CD4-positive, alpha-beta T cell treated with Interleukin-6 at 100 ng/mL for 8 hours (primary cell): ENCODE data around the gene GSDMA.

Source experiments
- DNase-seq: peaks from one replicate; pipeline ENCODE4 v3.0.0-alpha.2; 2020; ENCODE audit warnings: mixed read lengths, low spot score

The GSDMA gene

GRCh38 chr17:39960524-39961041 is 2.2 kb upstream of the GSDMA start:
- no peak for DNase-seq

GRCh38 chr17:39963829-39964228 is 1.0 kb downstream of the GSDMA start:
- peak; percentile 59 for DNase-seq

- no peak for DNase-seq
Observed at GRCh38 chr17:39965017-39965699, 2.4 kb downstream of the GSDMA start.

GRCh38 chr17:39966771-39967170 is 4.0 kb downstream of the GSDMA start:
- no peak for DNase-seq

- no peak for DNase-seq
Observed at GRCh38 chr17:39968761-39969160, 6.0 kb downstream of the GSDMA start.

- no peak for DNase-seq
Observed at GRCh38 chr17:39969375-39969774, 6.6 kb downstream of the GSDMA start.

GRCh38 chr17:39970157-39970692 is 7.4 kb downstream of the GSDMA start:
- DNase-seq: no peak

- no peak for DNase-seq
Observed at GRCh38 chr17:39971076-39971603, 8.3 kb downstream of the GSDMA start.

- DNase-seq: no peak
Observed at GRCh38 chr17:39972271-39972670, 9.5 kb downstream of the GSDMA start.

- DNase-seq: no peak
Observed at GRCh38 chr17:39973496-39973895, 10.7 kb downstream of the GSDMA start.

GRCh38 chr17:39974433-39974832 is 11.6 kb downstream of the GSDMA start:
- no peak for DNase-seq

- DNase-seq: no peak
Observed at GRCh38 chr17:39975801-39976200, 13.0 kb downstream of the GSDMA start.

GRCh38 chr17:39979016-39979670 is 16.3 kb downstream of the GSDMA start:
- DNase-seq: no peak

- DNase-seq: no peak
Observed at GRCh38 chr17:39979893-39980350, 17.1 kb downstream of the GSDMA start.

GRCh38 chr17:39980351-39981206 is 17.8 kb downstream of the GSDMA start, which contains the start of gene PSMD3:
TSS of gene PSMD3 (plus strand) at chr17:39980807. CDS start at chr17:39980971, 164 bp downstream.
- DNase-seq: peak; percentile 99

- no peak for DNase-seq
Observed at GRCh38 chr17:39981207-39981741, 18.5 kb downstream of the GSDMA start.

GRCh38 chr17:39981766-39982375 is 19.1 kb downstream of the GSDMA start:
- no peak for DNase-seq

- DNase-seq: no peak
Observed at GRCh38 chr17:39988206-39988810, 25.5 kb downstream of the GSDMA start.

GRCh38 chr17:39994448-39994847 is 31.6 kb downstream of the GSDMA start:
- no peak for DNase-seq

- DNase-seq: no peak
Observed at GRCh38 chr17:39995438-39995837, 32.6 kb downstream of the GSDMA start.

GRCh38 chr17:39996162-39996561 is 33.4 kb downstream of the GSDMA start:
- no peak for DNase-seq
